GM19455 (cell line): ENCODE results near the gene ATP6V1C2.
"Not testable (repeated sequence)": the region's sequence is repeated elsewhere in the genome, so short reads cannot be mapped to it uniquely, and the experiment has no call there.

Experiments
- ATAC-seq: cut with Tn5 transposase; IDR thresholded peaks from one replicate; pipeline ENCODE4 v1.9.1; 2021; ENCODE audit not compliant: unreplicated experiment

ATP6V1C2 gene

DNA sequence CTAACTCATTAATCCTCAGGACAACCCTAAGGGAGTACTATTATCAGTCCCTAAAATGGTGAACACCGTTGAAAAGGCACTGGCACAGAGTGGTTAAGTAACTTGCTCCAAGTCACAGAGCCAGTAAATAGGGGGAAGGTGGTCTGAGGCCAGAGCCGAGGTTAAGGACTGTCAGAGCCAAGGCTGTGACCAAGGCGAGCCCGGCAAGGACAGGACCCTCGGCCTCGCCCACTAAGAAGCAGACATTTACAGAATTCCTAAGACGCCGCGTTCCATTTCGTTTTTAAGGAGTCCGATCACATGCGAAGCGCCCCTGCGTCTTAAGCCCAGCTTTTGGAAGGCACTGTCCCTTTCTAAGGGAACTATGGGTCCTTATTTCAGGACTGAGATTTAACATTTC is 90.1 kb downstream of the ATP6V1C2 start:
- no peak for ATAC-seq

DNA sequence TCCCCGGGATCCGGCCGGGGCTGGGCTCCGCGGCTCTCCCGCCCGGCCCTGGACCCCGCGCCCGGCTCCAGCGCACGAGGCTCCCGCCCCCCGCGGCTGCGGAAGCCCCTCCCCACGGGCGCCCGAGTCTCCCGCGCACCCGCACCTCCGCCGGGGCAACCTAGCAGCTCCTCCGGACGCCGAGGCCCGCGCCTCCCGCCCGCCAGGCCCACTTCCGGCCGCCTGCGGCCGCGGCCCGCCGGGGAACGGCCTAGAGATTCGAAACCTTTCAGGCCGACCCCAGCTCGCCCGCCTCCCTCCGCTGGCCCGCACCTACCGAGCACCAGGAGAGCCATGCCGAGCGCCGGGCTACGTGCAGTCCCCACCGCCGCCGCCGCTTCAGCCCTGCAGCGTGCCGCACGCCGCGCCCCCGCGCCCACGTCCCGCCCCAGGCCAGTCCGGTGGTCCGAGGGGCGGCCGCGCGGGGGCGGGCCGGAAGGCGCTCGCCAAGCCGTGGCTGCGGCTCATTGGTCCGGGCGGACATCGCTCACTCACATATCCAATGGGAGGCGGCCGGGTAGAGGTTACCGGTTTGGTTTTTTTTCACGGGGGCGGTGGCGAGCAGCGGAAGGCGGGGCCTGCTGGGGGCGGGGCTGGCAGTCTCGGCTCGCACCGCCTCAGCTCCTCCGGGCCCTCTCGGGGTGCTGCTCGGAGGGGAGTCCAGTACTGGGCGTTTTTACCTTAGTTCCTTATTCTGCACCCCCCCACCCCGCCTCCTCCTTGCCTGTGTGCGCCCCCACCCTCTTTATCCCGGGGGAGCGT is 91.1 kb downstream of the ATP6V1C2 start, which contains the start of gene PDIA6:
TSS of gene PDIA6 (minus strand) at position 424 of the 801 bp plus-strand sequence. CDS start at position 335, 89 bp downstream.
- ATAC-seq = peak; percentile 90

DNA sequence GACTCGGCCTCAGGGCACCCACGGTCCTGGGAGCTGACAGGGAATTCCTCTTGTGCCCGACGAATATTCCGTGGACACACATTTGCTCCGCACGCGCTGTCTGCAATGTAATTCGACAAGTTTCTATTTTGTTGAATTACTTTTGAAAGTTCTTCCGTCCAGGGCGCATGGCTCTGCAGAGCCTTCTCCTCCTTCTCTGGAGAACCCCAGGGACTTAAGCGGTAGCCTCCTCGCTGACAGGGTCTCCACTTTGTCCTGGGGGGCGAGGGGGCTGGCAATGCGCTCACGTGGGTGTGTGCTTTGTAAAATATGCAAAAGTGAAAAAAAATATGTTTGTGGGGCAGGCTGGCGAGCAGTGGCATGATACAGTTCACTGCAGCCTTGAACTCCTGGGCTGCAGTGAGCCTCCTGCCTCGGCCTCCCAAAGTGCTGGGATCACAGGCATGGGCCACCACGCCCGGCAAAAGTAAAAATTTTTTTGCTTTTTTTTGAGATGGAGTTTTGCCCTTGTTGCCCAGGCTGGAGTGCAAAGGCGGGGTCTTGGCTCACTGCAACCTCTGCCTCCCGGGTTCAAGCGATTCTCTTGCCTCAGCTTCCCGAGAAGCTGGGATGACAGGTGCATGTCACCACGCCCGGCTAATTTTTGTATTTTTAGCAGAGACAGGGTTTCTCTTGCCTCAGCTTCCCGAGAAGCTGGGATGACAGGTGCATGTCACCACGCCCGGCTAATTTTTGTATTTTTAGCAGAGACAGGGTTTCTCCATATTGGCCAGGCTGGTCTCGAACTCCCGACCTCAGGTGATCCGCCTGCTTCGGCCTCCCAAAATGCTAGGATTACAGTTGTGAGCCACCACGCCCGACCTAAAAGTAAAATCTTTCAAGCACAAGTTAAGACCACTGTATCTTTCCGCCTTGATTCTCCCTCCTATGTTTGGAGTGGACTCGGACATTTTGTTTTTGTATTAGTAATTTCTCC is 92.0 kb downstream of the ATP6V1C2 start:
- ATAC-seq = not testable (repeated sequence)

DNA sequence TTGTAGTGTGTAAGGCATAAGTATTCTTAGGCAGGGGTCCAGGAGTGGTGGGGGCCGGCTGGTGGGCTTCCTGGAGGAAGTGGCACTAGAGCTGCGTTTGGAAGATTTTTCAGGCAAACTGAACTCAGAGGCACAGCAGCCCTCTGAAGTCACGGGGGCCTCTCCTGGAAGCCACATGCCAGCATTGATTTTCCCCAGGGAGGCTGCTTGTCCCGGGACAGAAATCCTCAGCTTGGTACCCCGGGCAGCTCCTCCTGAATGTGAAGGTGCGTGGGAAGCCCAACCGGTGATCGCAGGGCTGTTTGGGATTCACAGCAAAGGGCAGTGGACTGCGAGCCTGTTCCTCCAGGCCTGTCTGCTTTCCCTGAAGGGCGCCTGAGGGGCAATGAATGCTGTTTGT is 92.7 kb downstream of the ATP6V1C2 start:
- ATAC-seq = no peak

DNA sequence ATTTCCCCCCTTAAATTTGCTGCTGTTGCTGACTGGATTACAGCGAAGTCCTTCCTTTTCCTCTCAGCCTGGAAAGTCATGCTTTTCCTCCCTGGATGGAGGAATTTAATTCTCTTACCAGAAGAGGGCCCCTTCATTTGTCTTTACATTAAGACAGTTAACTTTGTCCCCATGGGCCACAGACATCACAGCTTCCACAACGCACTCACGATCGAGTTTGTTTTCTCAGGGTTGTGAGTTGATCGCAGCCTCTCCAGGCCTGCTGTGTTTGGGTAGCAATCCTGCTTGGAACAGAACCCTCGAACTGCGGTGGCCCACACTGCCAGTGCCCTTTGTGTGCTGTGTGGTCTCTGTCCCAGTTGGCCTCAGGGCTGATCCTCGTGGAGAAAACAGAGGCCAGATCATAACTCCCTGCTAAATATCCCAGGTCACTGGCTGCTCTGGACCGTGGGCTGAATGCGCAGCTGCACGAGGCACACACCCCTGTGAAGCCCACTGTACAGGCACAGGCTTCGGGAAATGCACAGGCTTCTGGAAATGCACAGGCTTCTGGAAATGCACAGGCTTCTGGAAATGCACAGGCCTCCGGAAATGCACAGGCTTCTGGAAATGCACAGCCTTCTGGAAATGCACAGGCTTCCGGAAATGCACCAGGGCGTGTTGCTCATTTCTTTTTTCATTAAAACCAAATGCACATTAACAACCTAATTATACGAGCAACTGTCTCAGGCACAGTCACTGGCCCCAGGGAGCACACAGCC is 93.3 kb downstream of the ATP6V1C2 start:
- ATAC-seq = no peak

DNA sequence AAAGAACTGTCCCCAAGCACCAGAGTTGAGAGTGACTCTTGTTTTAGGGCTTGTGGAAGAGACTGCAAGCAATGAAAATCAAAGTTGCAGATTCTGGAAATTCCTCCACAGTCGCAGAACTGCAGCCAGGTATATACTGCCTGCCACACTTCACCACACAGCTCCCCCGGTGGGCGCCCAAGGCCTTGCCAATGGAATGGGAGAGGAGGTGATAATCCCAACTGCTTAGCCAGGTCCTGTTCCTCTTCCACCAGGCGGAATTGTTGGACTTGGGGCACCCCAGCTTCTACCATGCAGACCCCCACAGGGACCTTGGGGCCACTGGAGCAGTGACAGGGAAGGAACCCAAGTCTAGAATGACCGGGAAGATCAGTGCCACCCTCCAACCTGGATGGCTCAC is 96.0 kb downstream of the ATP6V1C2 start:
- ATAC-seq = no peak

DNA sequence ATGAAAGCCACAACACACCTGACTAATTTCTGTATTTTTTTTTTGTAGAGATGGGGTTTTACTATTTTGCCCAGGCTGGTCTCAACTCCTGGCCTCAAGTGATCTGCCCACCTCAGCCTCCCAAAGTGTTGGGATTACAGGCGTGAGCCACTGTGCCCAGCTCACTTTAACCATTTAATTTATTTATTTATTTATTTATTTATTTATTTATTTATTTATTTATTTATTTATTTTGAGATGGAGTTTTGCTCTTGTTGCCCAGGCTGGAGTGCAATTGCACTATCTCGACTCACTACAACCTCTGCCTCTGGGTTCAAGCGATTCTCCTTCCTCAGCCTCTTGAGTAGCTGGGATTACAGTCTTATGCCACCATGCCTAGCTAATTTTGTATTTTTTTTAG is 96.9 kb downstream of the ATP6V1C2 start:
- not testable (repeated sequence) for ATAC-seq

DNA sequence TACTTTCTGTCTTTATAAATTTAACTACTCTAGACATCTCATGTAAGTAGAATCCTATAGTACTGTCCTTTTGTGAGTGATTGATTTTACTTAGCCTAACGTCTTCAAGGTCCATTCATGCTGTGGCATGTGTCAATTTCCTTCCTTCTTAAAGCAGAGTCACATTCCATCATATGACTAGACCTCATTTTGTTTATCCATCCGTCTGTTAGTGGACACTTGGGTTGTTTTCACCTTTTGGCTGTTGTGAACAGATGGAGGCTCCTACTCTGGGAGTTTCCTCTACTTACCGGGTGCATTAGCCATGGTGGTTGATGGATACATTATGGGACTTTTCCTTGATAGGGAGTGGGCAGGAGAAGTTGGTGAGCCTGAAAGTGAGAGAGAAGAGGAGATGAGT is 97.6 kb downstream of the ATP6V1C2 start:
- no peak for ATAC-seq

DNA sequence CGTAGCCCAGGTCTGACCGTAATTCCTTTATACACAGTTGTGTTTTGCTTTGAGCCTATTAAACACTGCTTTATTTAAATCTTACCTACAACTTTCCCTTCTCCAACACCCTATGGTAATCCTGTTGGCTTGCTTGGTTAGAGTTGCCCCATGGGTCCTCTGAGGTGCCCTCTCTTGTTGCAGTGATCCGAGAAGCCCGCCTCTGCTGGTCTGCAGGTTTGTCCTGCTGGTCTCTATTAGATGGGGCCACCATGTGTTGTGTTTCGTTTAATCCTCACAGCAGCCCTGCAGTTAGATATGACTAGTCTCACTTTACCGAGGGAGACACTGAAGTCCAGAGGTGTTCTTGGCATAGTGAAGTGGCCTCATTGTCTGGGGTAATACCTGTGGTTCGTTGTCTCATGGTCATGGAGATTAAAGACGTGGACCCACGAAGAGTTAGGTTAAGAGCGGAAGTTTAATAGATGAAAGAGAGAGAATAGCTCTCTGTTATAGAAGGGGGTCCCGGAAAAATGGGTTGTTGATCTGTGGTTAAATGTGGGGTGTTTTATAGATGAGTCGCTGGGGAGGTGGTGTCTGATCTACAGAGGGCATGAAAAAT is 98.4 kb downstream of the ATP6V1C2 start:
- ATAC-seq = no peak

DNA sequence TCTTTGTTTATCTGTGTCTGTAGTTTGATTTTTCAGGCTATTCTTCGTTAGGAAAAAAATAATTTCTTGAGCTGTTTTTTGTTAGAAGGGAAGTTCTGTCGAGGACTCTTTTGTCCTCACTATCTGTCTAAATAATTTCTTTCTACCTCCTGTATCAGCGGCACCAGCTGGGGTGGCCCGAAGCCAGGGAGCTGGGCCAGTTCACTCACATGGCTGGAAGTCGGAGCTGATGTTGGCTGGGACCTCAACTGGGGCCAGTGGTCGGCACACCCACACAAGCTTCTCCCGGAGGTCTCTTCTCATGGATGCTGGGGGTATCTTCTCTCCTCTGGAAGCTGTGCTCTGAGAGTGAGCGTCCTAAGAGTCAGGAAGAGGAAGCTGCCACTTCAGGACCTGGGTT is 99.1 kb downstream of the ATP6V1C2 start:
- ATAC-seq = no peak

DNA sequence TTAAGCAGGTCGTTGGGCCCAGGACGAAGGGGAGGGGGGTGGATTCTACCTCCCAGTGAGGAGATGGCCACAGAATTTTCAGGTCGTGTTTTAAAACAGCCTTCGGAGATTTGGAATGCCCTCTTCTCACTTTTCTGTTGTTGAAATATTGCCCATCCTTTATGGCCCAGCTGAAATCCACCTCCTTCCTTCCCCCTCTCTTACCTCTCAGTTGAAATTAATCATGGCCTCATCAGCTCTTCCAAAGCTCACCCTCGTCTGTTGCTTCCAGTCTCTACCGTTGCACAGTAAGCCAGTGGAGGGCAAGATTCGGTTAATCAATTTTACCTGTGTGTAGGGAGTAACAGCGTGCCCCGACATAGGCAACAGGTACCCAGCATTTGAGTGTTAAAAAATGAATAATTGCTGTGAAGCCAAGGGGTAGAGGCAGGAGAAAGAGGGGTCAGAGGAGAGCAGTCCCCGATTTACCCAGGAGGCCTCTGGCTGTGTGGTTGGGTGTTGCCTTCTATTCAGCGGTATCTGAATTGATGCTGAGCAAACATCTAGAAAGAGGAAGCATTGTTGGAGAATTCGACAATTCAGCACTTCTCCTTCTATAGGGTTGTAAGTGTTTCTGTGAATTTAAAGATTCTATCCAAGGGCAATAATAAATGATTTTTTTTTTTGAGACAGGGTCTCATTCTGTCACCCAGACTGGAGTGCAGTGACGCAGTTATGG is 99.7 kb downstream of the ATP6V1C2 start:
- ATAC-seq = no peak

DNA sequence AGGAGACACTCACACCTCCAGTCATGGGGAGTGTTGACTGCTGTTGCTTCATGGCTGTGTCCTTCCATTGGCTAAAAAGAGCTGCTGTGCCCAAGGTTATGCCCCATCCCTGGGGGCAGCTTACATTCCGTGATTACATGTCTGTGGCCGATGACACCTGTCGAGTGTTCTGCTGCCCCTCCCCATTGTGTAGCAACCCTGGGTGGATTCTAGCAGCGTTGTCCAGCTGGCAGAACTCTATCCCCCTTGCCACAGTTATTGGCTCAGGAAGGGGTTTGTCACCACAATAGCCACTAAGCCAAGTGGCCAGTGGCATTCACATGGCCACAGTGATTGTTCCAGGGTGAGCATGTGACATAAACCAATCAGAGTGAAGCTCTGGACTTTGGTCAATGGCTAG is 102.8 kb downstream of the ATP6V1C2 start:
- ATAC-seq = no peak

DNA sequence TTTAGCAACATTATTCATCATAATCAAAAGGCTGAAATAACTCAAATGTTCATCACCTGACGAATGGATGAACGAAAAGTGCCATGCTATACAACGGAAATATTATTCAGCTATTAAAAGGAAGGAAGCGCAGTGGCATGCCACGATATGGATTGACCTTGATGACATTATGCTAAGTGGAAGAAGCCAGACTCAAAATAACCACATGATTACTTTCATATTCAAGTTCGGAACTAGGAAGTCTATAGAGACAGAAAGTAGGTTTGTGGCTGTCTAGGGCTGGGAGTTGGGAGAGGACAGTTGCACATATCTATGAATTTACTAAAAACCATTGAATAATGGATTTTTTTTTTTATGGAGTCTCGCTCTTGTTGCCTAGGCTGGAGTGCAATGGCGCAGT is 104.6 kb downstream of the ATP6V1C2 start:
- ATAC-seq = no peak

DNA sequence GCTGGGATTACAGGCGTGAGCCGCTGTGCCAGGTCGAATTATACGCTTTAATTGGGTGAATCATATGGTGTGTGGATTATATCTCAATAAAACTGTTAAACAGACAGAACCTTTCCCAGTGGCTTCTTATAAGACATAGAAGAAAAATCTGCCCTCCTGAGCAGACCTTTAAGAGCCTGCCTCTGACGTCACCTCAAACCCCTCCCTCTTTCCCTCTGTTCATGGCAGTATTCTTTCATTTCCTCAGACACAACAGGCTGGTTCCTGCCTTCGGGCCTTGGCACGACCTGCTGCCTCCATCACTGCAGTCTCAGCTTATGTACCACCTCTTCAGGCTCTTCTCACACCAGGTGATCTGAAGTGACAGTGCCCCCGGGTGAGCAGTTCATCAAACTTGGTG is 105.2 kb downstream of the ATP6V1C2 start:
- no peak for ATAC-seq

DNA sequence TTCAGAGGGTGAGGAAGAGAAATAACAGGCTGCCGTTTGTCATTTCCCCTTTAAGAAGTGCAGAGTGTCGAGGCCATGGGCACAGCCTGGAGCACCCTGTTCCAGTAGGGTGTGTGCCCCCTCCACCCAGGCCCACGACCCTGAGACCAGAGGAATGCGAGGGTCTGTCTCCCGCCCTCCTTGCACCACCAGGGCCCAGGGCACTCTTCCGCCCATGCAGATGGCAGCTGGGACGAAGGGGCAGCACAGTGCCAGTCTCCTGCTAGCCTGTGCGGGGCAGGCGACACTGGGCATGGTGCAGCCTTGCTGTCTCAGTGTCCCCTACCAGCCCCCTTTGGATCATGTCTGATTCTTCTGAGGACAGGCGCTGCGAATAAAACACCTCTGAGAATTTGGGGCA is 106.9 kb downstream of the ATP6V1C2 start:
- no peak for ATAC-seq

DNA sequence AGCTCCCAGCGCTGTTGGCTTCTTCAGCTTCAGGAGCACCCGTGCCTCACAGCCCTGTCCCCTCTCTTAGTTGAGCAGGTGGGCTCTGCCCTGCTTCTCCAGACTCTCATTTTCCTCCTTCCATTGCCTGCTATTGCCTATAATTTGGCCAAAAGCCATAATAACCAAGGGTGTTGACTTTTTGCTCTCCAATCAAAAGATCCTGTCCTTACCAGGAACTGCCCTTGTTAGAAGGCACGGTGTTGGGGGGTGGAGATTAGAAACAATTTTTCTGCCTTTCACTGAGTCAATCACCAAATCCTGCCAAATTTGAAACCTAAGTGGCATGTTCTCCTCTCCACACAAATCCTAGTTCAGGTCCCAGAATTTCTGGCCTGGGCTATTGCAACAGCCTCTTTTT is 107.9 kb downstream of the ATP6V1C2 start:
- ATAC-seq = no peak

DNA sequence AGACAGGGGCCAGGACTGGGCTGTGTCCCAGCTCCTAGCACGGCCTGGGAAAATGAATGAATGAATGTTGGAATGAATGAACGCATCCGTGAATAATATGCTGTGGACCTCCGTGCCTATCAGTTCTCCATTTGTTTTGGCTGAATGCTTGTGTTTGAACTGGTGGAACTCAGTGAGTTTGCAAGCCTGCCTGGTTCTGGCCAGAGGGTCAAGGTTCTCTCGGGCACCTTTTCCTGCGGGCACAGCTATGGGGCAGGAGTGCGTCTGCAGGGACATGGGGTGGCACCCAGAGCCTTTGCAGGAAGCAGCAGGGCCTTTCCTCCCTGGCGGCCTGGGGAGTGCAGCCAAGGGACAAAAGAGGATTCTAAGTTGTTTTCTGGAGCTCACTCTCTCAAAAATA is 108.8 kb downstream of the ATP6V1C2 start:
- no peak for ATAC-seq

DNA sequence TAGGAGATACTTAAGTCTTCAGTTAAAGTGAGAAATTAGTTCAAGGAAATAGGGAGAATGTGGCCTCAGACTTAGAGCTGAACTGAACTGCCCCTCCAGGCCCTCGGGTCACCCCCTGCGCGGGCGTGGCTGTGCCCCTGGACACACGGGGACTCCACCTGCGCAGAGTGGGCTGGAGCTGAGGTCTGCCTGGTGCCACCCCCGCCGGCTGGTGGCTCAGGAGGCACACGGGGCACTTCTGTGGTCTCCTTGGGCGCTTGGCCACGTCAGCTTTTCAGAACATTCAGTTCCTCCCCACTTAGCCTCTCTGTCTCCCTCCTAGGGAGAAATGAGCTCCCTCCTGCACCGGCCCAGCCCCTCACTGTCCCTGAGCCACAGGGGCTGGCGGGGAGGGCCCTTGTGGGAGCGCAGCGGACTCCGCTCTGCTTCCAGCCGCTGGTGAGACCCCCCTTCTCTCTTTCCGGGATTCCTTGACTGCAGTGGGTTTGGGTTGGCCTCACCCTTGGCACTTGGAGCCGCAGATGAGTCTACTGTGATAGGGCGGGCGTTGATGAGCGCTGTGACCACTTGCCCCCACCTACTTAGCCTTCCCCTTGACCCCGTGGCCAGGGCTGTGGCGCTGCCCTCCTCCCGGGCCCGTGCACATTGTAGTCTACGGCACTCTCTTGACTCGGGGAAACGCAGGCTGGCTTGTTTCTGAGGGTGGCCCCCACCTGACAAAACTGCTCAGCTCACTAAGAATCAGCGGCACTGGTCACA is 109.4 kb downstream of the ATP6V1C2 start:
- no peak for ATAC-seq

DNA sequence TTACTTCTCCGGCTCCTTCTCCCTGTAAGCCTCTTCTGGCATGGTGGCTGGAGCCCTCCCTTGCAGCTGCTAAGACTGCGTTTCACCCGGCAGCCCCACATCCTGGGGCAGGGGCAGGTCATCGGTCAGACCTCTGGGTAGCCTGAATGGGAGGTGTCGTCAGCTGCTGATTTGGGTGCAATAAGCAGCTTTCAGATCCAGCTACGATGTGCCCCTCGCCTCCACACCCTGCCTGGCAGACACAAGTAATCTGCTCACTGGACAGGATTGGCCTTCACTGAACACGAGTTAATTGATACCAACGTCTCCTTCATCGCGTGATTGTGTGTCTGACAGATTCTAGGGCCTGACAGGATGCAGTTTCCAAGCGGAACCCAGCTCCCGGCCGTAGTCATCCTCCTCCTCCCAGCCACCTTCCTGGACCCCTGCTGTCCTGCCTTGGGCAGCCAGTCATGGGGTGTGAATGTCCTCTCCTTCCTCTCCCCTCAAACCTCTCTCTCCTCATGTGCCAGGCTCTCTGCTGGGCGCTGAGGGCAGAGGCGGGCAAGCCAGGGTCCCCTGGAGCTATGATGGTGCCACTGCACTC is 110.1 kb downstream of the ATP6V1C2 start:
- no peak for ATAC-seq
